ENCODE data around the gene AKAP8.

DNA sequence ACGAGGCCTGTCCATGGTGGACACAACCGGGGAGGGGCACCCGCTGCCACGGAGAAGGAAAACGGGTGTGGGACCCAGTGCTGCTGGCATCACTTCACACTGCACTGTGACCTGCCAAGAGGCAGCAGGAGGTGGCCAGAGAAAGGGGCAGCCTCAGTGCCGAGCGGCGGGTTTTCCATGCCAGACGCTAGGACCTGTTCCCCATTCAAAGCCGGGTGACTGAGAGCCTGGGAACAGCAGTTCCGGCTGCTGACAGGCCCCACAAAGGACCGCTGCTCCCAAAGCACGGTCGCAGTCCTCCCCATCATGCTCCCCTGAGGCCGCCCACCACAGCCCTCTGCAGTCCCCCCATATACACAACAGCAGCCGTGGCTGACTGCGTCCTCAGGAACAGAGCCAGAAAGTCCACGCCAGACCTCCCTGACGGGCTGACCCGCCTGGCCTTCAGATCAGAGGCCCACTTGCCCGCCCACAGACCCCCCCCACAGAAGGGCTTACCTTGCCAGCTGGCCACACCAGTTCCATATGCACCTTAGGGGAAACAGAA is 5.4 kb downstream of the AKAP8 start:
- TF ChIP-seq, protein P1, sequence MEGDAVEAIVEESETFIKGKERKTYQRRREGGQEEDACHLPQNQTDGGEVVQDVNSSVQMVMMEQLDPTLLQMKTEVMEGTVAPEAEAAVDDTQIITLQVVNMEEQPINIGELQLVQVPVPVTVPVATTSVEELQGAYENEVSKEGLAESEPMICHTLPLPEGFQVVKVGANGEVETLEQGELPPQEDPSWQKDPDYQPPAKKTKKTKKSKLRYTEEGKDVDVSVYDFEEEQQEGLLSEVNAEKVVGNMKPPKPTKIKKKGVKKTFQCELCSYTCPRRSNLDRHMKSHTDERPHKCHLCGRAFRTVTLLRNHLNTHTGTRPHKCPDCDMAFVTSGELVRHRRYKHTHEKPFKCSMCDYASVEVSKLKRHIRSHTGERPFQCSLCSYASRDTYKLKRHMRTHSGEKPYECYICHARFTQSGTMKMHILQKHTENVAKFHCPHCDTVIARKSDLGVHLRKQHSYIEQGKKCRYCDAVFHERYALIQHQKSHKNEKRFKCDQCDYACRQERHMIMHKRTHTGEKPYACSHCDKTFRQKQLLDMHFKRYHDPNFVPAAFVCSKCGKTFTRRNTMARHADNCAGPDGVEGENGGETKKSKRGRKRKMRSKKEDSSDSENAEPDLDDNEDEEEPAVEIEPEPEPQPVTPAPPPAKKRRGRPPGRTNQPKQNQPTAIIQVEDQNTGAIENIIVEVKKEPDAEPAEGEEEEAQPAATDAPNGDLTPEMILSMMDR (IDR thresholded peaks at IDR 0.05), result no peak
- TF ChIP-seq POLR2A (IDR thresholded peaks at IDR 0.05), result no peak
- no peak for TF ChIP-seq EP300 (IDR thresholded peaks at IDR 0.05)

Measured in tibial nerve (tissue), 4 donors.